ENCODE results near the gene AFAP1L1. TPM values are rescaled to one million over a fixed set of nuclear protein-coding genes. Genes with fewer than 3 reads are reported as not detected.

The AFAP1L1 gene
- total RNA-seq, 1 donor from 2014 or later = 239 TPM

DNA sequence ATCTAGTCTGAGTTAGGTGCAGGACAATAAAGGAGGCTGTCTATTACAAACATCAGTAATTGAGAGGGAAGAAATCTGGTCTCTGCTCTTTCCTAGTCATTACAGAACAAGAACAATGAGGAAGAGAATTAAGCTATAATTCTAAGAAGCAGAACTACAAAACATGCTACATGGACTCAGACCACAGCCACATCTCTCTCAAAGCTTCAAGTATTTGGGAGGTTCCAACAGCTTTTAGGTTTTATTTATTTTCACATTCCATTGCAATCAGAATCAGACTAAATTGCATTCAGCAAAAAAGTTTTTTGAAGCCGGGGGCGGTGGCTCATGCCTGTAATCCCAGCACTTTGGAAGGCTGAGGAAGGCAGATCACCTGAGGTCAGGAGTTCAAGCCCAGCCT lies 72.5 kb downstream of the AFAP1L1 start:
- DNase-seq (ENCODE audit: low read depth) = no peak

DNA sequence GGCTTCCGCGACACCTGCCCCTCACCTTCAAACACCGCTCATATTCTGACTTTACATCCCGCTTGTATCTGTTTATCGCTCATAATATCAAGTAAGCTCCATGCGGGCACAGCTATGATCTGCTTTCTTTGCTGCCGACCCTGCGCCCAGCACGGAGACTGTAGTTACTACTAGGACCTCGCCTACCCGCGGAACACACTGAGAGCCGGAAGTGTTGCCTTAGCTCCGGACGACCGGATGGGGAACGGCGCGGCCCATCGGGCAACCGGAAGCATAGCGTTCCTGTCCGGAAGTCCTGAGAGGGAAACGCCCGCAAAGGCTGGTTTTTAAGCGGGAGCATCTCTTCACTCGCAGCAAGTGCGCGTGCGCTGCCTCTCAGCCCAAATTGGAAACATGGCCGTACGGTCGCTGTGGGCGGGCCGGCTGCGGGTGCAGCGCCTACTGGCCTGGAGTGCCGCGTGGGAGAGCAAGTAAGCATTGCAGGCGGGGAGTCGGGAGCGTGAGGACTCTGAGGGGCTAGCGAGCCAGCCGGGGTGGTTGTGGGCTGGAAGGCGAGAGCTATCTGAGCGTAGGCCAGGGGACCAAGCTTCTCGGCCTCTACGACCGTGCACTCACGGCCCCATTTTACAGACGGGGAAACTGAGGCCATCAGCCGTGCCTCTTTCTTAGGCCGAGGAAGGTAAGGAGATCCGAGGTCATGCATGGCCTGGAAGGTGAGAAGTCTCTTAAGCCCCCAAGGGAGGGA lies 73.7 kb downstream of the AFAP1L1 start, which contains the start of gene GRPEL2:
GRPEL2 (plus strand) TSS at position 353 of the 745 bp plus-strand sequence; CDS start at position 394, 41 bp downstream.
- peak; percentile 98 for DNase-seq (ENCODE audit: low read depth)

DNA sequence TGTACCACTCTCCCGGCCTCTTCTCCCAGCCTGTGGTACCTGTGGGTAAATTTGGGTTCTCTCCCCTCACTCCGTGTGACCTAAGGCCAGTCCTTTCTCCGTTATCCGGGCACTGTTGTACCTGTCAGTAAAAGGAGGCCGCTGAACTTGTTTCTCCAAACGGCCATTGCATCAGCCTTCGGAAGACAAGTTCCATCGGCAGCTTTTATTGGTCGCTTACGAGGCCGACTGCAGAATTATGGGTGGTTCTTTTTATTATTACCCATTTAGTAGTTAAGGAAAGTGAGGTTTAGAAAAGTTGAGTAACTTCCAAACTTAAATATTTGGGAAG lies 74.2 kb downstream of the AFAP1L1 start:
- DNase-seq (ENCODE audit: low read depth) = peak; percentile 35

DNA sequence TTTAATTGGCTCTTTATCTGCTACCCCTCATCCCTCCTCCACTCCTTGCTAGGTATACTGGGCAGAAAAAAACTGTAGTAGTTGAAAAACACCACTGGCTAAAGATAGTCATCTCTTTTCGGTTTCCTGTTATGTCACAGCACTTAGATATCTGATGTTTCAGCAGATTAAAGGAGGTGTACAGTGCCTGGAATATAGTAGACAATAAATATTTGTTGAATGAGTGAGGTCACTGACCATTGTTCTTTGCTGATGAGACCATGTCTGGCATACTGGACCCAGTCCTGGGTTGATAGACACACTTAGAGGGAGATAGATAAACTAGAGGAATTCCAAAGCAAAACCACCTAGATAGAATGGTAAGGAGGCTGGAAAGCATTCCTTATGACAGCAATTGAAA lies 76.9 kb downstream of the AFAP1L1 start:
- no peak for DNase-seq (ENCODE audit: low read depth)

DNA sequence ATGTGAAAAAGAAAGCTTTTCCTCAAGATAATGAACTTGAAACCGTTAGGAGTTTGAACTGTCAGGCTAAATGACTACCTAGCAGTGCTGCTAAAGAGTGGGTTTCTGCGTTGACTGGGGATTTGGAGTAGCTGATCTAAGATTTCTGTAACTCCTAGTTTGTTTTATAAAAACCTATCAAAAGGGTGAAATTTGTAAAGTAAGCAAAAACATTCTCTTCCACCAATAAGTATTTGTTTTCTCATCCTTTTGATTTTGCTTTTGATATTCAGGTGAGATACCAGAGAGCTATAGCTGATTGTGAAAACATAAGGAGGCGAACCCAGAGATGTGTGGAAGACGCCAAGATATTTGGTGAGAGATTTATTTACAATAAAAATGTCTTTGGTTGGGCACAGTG lies 77.7 kb downstream of the AFAP1L1 start:
- no peak for DNase-seq (ENCODE audit: low read depth)

DNA sequence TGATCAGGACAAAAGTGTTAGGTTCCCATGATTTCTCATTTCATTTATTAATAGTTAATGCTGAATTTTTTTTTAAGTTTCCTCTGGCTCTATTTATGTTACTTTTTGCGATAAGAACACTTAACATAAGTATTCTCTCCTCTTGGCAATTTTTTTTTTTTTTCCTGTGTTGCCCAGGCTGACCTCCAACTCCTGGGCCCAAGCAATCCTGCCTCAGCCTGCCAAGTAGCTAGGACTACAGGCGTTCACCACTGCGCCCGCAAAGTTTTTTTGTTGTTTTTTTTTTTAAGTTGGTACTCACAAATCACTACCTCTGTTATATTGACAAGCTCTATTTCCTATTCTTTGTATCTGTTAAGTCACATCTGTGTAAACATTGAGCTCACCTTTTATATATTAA lies 80.5 kb downstream of the AFAP1L1 start:
- DNase-seq (ENCODE audit: low read depth) = no peak

DNA sequence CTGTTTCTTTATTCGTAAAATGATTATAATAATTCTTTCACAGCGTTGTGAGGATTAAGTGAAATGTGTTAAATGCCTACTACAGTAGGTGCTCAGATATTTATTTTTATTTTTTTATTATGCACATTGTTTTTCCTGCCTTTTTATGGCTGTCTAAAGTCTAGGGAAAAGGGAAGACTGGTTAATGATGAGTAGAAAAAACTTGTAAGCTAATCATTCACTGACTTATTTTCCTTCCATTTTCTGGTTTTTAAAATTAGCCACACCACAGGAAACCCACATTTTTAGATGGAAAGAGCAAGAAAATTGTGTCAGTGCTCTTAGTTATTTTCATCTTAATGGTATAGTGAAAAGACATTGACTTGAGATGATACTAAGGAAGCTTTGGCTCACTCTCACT lies 82.3 kb downstream of the AFAP1L1 start:
- no peak for DNase-seq (ENCODE audit: low read depth)

DNA sequence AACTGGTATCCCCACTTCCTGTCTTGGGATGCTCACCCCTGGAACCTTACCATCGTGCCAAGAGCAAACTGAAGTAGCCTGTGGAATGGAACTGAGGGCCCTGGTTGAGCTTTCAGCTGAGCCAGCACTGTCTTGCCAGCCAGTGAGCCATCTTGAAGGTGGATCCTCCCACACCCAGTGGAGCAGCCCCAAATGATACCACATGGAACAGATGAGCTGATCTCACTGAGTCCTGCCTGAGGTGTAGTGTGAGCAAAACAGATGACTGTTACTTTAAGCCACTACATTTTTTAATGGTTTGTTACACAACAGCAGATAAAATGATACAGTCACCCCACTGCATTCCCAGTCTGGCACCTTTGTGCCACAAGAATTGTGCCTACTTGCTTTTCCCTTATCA lies 84.0 kb downstream of the AFAP1L1 start:
- DNase-seq (ENCODE audit: low read depth) = no peak

DNA sequence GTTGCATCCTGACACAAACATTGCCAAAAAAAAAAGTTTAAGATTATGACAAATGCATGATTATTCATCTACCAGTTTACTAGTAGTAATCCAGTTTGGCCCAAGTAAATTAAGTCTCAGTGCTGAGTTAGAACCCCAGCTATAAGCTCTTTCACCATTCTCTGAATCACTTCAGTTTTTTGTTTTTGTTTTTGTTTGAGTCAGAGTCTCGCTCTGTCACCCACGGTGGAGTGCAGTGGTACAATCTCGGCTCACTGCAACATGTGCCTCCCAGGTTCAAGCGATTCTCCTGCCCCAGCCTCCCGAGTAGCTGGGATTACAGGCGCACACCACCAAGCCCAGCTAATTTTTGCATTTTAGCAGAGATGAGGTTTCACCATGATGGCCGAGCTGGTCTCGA lies 84.7 kb downstream of the AFAP1L1 start:
- DNase-seq (ENCODE audit: low read depth) = no peak

DNA sequence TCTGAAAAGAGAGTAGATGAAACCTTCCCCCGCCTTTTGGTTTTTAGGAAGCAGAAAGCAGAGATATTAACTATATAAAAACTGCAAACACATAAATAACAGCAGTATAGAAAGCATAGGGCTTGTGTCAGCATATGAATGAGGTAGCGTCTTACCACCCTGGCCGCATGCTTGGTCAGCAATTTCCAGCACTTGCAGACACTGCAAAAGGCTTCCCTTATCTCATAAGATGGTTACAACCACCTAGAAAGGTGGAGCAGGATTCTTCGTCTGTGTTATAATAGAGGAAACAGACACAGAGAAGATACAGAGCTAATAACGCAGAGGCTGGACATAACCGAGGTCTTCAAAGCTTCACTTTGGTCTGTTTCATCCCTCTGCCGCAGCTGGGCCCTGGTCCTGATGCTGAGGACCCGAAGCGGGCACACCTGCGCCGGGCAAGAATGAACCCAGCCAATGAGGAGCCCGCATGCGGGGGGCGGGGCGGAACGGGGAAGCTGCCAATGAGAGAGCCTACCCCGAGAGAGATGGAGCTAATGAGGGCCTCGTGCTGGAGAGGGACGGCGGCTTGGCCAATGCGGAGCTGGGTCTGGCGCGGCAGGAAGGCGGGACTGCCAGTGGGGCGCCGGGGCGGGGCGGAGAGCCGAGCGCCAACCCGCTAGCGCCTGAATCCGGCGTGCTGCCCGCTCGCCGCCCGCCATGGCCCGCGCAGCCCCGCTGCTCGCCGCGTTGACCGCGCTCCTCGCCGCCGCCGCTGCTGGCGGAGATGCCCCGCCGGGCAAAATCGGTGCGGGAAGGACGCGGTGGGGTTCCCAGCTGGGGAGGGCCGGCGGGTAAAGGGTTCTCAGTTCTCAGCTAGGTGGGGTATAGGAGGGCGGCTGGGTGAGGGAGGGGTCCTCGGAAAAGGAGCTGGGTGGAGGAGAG lies 86.0 kb downstream of the AFAP1L1 start, which contains the start of gene PCYOX1L:
PCYOX1L (plus strand) TSS at position 677 of the 924 bp plus-strand sequence; CDS start at position 700, 23 bp downstream.
- DNase-seq (ENCODE audit: low read depth) = peak; percentile 94

DNA sequence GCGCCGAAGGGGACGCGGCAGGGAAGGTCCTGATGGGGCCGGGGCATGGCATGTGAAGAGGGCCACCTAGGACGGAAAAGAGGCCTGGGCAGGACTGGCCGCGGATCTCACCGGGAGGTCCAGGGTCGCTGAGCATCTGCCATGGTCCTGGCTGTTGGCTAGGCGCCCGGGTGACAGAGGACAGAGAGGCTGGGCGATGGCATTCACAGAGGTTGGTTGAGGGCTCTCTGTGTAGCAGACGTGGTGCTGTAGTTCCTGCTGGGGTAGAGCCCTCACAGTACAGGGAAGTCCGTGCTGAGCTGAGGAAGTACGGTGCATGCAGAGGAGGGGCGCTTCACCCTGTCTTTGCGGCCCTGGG lies 86.6 kb downstream of the AFAP1L1 start:
- DNase-seq (ENCODE audit: low read depth) = no peak

DNA sequence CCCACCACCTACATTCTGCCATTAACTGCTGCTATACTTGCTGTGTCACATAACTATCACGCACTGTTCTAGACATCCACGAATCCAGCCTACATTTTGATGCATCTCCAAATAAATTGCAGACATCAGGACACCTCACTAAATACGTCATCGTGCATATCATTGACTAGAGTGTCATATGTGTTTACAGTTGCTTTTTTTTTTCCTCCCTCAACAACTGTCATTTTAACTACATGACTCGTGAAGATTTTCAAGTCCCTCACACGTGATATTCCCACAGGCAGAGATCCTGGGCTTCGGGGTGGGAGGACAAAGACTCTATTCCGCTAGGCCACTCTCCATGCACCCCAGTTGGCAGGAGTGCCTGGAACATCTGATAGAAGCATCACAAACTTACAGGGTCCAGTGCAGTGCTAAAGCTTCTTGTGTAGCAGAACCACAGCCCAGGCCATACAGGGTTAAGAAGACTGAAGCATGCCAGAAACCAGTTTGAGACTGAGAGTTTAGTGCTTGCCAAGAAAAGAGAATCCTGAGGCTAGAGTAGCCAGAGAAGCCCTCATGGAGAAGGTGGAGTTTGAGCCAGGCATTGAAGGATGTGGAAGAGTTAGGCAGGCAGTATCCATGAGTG lies 87.3 kb downstream of the AFAP1L1 start:
- DNase-seq (ENCODE audit: low read depth) = no peak

DNA sequence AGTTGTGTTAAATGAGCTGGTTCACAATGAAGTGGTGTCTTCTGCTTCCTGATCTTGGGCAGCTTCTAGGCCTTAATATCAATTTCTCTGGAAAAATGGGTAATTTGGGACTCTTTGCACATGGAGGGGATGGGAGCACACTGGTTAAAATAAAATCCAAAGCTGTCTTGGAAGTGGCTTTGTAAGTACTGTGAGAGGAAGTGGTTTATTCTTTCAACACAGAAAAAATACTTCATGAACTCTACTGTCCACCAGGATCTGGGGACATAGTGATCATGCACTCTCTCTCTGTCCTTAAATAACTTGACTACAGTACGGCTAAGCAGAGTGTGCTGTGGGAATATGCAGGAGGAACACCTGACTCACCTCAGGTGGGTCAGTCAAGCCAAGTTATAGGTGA lies 88.6 kb downstream of the AFAP1L1 start:
- no peak for DNase-seq (ENCODE audit: low read depth)

DNA sequence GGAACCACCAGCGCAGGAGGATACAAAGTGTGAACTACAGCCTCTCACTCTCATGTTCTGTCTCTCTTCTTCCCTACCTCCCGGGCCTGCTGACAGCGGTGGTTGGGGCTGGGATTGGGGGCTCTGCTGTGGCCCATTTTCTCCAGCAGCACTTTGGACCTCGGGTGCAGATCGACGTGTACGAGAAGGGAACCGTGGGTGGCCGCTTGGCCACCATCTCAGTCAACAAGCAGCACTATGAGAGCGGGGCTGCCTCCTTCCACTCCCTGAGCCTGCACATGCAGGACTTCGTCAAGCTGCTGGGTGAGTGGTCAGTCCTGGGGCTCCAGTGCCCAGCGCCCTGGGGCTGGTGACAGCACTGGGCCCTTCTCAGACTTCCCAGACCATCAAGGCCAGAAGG lies 90.9 kb downstream of the AFAP1L1 start:
- no peak for DNase-seq (ENCODE audit: low read depth)

DNA sequence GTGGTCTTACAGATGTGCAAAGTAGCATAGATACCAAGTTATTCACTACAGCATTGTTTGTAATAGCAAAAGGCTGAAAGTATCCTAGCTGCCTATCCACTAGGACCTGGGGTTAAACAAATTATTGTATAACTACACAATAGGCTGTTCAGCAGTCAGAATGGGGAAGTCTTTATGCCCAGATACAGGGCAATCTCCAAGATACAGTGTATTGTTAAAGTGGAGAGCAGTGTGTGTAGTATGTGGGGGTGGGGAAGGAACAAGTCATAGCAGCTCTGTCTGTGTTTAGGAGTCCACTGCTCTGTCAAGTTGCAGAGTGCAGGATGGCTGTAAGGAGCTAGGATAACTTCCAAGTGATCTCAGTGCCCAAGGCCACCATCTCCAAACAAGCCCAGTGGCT lies 91.7 kb downstream of the AFAP1L1 start:
- no peak for DNase-seq (ENCODE audit: low read depth)

DNA sequence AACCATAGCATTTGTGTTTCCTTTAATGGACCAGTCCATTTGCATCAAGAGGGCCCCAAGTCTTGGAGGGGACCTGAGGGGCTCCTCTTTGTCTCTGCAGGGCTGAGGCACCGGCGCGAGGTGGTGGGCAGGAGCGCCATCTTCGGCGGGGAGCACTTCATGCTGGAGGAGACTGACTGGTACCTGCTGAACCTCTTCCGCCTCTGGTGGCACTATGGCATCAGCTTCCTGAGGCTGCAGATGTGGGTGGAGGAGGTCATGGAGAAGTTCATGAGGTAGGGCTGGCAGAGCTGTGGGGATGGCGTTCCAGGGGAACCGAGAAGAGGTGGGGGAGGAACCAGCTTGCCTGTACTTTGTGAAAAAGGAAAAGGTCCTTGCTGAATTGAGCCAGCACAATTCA lies 92.3 kb downstream of the AFAP1L1 start:
- no peak for DNase-seq (ENCODE audit: low read depth)

DNA sequence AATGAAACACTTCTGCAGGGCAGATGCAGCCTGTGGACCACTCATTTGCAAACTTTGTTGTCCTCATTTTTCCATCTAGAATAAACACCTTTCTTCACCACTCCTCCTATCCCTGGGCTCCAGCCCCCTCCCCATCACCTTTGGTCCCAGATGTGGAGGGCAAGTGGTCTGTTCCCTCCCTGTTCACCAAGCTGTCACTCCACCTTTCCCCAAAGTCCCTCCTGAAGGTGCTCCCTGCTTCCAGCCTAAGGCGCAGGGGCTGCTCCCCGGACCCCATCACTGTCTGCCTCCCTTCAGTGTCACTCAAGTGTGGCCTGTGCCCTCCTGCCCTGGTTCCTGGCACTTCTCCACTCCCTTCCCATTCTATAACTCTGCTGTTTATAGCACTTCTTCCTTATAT lies 93.1 kb downstream of the AFAP1L1 start:
- DNase-seq (ENCODE audit: low read depth) = no peak

DNA sequence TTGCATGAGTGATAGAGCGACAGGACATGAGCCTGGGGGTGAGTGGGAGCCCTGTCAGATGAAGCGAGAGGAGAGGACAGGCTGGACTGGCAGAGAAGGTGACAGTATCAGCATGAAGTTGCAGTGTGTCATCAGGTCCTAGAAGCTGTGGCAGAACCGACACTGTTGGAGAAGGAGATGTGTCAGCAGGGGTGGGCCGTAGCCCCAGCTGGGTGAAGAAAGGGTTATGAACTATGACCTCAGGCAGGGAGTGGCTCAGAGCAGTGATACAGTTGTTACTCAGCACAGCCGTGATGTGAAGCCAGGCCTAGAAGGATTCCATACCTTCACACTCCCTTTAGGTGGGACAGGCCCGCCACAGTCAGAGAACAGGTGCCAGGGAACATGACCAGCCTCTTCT lies 93.8 kb downstream of the AFAP1L1 start:
- no peak for DNase-seq (ENCODE audit: low read depth)

DNA sequence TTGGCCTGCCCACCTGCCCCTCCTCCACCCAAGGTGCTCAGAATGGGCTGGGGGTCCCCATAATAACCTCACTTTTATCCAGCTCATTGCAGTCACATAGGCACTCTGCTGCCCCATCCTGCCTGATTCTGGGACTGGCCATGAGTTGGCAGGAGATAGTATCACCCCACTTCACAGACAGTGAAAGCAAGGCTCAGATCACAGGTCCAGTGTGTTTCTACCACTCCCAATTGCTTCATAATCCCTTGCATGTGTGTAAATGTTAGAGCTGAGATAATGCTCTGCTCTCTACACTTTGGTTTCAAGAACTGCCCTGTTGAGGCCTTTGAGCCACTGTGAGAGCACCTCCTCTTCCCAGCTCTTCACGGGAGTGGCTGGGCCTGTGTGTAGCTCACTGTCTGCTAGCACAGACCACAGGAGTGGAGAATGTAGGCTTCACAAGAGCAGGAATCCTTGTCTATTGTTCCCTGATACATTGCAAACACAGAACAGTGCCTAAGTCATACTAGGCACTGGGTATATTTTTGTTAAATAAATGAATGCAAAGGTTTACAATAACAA lies 94.6 kb downstream of the AFAP1L1 start:
- DNase-seq (ENCODE audit: low read depth) = no peak

DNA sequence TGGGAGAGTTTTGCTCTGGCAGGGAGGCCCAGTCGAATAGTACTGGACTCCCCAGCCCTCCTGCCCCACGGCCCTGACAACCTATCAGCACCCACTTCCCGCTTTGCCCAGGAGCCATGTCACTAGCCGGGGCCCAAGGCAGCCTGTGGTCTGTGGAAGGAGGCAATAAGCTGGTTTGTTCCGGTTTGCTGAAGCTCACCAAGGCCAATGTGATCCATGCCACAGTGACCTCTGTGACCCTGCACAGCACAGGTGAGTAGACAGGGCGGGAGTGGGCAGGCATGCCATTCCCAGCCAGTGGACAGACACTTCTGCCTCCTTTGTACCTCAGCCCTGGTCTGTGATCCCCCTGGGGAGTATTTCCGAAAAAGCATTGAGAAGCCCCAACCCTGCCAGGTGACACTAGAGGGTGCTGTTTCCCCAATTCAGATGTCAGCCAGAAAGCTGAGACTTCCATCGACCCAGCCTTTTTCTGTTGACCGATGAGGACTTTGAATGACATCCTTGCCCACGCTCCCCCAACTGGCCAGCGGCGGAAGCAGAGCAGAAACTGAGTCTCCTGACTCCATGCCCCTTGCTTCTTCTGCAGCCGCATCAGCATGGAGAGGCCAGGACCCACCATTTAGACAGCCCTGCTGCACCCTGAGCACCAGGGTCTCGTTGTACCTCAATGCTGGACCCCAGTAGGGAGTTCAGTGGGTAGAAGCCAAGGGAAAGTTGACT lies 95.8 kb downstream of the AFAP1L1 start:
- peak; percentile 85 for DNase-seq (ENCODE audit: low read depth)
